Panc1 (cell line): ENCODE results near the gene MRPL17.

Experiments
- CTCF ChIP-seq: fragments of 450-650 bp; IDR thresholded peaks from 2 replicates; pipeline ENCODE4 v1.5.1; 2017; ENCODE audit warnings: mild to moderate bottlenecking
- REST ChIP-seq, 2 experiments: IDR thresholded peaks; 2 replicates each; pipeline ENCODE4 v1.6.1; 2011 to 2012; ENCODE audit warnings: low read depth in 2 of 2, control low read depth in 1 of 2, low read length in 1 of 2, mild to moderate bottlenecking in 1 of 2, moderate library complexity in 1 of 2; ENCODE audit not compliant: insufficient read depth in 1 of 2

DNA sequence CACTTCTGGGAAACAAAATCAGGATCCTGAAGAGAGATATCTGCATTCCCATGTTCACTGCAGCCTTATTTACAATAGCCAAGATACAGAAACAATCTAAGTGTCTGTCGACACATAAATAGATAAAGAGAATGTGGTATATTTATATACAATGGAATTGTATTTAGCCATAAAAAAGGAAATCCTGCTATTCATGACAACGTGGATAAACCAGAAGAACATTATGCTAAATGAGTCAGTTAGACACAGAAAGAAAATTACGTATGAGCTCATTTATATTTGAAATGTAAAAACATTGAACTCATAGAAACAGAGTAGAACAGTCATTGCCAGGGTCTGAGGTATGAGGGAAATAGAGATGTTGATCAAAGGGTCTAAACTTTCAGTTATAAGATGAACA lies 6.1 kb downstream of the MRPL17 start:
- no peak for TF ChIP-seq REST (IDR thresholded peaks at IDR 0.05; ENCODE audit: insufficient read depth in 1 of 2, low read depth in 2 of 2, low read length in 1 of 2)
- TF ChIP-seq CTCF = no peak
